Hepatocyte (in vitro differentiated cells): ENCODE results near the gene DNAJB11. TPM values are rescaled to one million over a fixed set of nuclear protein-coding genes. Genes with fewer than 3 reads are reported as not detected.

Source experiments
- DNase-seq: peaks from one replicate; pipeline ENCODE4 v3.0.0-alpha.2; 2016; ENCODE audit warnings: low spot score
- H2AFZ ChIP-seq: fragments of 200-600 bp; sonication (generic); 2 replicates; pipeline ENCODE4 v1.6.0; 2016; ENCODE audit warnings: antibody characterized with exemption, mild to moderate bottlenecking
- H3K27ac ChIP-seq: fragments of 200-600 bp; sonication (generic); 2 replicates; pipeline ENCODE4 v1.5.1; 2016; ENCODE audit warnings: mild to moderate bottlenecking
- H3K27me3 ChIP-seq: fragments of 200-600 bp; sonication (generic); 2 replicates; pipeline ENCODE4 v1.6.1; 2016
- H3K36me3 ChIP-seq: fragments of 200-600 bp; sonication (generic); replicated peaks from 2 replicates; pipeline ENCODE4 v1.5.1; 2016; ENCODE audit warnings: low read depth; ENCODE audit not compliant: insufficient read depth
- H3K4me1 ChIP-seq: fragments of 200-600 bp; sonication (generic); 2 replicates; pipeline ENCODE4 v1.5.1; 2016; ENCODE audit warnings: mild to moderate bottlenecking, moderate library complexity; ENCODE audit not compliant: insufficient read depth
- H3K4me2 ChIP-seq: fragments of 200-600 bp; sonication (generic); 2 replicates; pipeline ENCODE4 v1.6.0; 2016
- H3K4me3 ChIP-seq: fragments of 200-600 bp; sonication (generic); 2 replicates; pipeline ENCODE4 v1.5.1; 2016; ENCODE audit warnings: mild to moderate bottlenecking
- H3K79me2 ChIP-seq: fragments of 200-600 bp; sonication (generic); 2 replicates; pipeline ENCODE4 v1.6.0; 2017; ENCODE audit warnings: mild to moderate bottlenecking
- H3K9me2 ChIP-seq: fragments of 200-600 bp; sonication (generic); replicated peaks from 2 replicates; pipeline ENCODE4 v1.6.0; 2017; ENCODE audit warnings: mild to moderate bottlenecking; ENCODE audit not compliant: insufficient read depth
- H3K9me3 ChIP-seq: fragments of 200-600 bp; sonication (generic); 2 replicates; pipeline ENCODE4 v1.5.1; 2016; ENCODE audit warnings: low read depth, mild to moderate bottlenecking
- H4K20me1 ChIP-seq: fragments of 200-600 bp; sonication (generic); 2 replicates; pipeline ENCODE4 v1.6.0; 2016; ENCODE audit warnings: mild to moderate bottlenecking; ENCODE audit not compliant: insufficient read depth, poor library complexity, severe bottlenecking
- CTCF ChIP-seq: fragments of 200-600 bp; sonication (generic); IDR thresholded peaks from 2 replicates; pipeline ENCODE4 v1.5.1; 2016; ENCODE audit warnings: antibody characterized with exemption, mild to moderate bottlenecking; ENCODE audit not compliant: poor library complexity
- EZH2 ChIP-seq: fragments of 200-600 bp; sonication (generic); IDR thresholded peaks from 2 replicates; pipeline ENCODE4 v1.6.1; 2016; ENCODE audit warnings: antibody characterized with exemption, mild to moderate bottlenecking, borderline replicate concordance
- EZH2phosphoT487 ChIP-seq: fragments of 200-600 bp; sonication (generic); IDR thresholded peaks from one replicate; pipeline ENCODE4 v1.6.1; 2018; ENCODE audit warnings: antibody characterized with exemption, mild to moderate bottlenecking, low read depth, moderate library complexity; ENCODE audit not compliant: unreplicated experiment, severe bottlenecking
- WGBS: methylation state at CpG from one replicate; pipeline ENCODE4 v1.1.6; 2016; ENCODE audit warnings: low lambda C conversion rate; ENCODE audit errors: missing lambda C conversion rate; 5-methylcytosine and 5-hydroxymethylcytosine counted together
- polyA plus RNA-seq: library from polyadenylated mRNA; unstranded; fragments of >200 nt; fragmentation: Nextera tagmentation; extraction: Ambion mirVana; gene quantifications from 2 replicates; pipeline ENCODE4 v1.2.1, GENCODE V29; 2016
- total RNA-seq: library from RNA; depleted of rRNA; stranded (reverse); fragments of >200 nt; gene quantifications from 2 replicates; pipeline ENCODE4 v1.2.3, GENCODE V29; 2014

The DNAJB11 gene
- total and polyA plus RNA-seq, 2 experiments from 2014 or later, result 103 to 148 TPM

DNA sequence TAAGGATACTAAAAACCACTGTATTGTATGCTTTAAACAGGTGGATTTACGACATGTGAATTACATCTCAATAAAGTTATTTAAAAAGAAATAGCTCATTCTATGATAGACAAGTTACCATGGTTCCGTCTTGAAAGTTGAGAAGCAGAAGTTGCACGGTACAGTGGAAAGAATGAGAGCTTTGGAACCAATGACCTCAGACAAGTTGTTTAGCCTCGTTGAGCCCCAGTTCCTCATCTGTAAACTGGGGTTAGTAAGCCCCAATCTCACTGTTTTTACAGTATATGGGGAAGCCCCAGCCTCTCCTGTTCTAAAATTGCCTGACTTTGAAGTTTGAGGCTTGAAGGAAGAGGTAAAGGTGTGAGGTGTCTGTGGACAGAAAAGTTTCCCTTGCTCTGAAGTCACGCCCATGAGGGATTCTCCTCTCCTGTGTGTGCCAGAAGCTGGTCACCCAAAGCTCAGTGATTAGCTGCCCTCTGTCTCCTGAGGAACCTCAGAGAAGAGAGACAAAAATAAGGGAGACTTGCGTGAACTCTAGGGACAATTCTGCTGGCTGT is 36.3 kb upstream of the DNAJB11 start:
- H3K27me3 ChIP-seq, result no peaks in the 10 kb centered on the region
- no peaks in the 10 kb centered on the region for H3K79me2 ChIP-seq
- TF ChIP-seq CTCF, result no peak
- TF ChIP-seq EZH2, result no peak
- TF ChIP-seq EZH2phosphoT487, result no peak
- H3K9me3 ChIP-seq, result no peaks in the 10 kb centered on the region
- no peaks in the 10 kb centered on the region for H4K20me1 ChIP-seq
- 92% methylated on average over 6 of the region's 6 CpGs for WGBS
- no peaks in the 10 kb centered on the region for H3K36me3 ChIP-seq
- no peak overlapping the region for H3K4me3 ChIP-seq
- H2AFZ ChIP-seq, result no peak overlapping the region
- no peak overlapping the region for H3K27ac ChIP-seq
- DNase-seq, result no peak
- no peak overlapping the region for H3K4me2 ChIP-seq
- H3K9me2 ChIP-seq, result no peaks in the 10 kb centered on the region
- H3K4me1 ChIP-seq, result no peaks in the 10 kb centered on the region

DNA sequence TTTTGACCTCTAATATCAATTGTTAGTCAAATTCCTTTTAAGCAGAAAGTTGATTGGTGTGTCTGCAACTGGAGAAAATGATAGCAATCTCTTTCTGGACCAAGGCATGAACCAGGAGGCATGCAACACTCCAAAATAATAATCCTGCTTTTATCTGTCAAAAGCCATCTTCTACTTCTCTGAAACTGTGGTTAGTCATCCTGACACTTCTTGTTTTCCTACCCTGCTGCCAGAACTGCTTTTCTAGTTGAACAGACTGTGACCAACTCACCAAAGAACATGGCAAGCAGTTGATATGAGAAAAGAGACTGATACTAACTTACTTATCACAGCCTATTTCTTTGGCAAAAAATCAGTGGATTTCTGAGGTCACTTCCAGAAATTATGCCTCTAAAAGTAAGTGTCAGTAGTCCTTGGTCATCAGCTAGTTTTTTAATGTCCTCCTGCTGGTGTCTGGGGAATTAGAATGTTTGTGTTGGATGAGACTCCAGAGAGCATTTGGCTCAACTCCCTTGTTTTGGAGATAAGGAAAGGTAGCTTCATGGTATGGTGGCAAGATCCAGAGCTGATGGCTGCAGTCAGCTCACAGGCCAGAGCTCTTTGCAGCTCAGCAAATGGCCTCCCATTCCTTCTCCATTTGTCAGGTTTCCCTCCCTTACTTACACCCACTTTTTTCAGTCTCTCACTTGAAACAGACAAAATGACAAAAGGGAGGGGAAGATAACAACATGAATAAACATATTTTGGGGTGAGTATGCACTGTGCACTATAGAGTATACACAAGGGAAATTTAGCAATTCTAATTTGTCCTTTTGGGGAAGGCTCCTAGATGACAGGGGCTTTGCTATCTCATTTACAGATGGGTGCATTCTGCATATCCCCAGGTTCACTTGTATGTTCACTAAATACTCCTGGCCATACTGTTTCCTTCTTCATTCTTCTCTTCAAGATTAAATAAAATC is 33.4 kb upstream of the DNAJB11 start:
- H3K27ac ChIP-seq, result no peak overlapping the region
- H3K79me2 ChIP-seq, result no peaks in the 10 kb centered on the region
- H3K9me3 ChIP-seq, result no peaks in the 10 kb centered on the region
- no peak overlapping the region for H3K4me2 ChIP-seq
- no peaks in the 10 kb centered on the region for H4K20me1 ChIP-seq
- TF ChIP-seq CTCF, result no peak
- TF ChIP-seq EZH2phosphoT487, result no peak
- no peak for TF ChIP-seq EZH2
- H2AFZ ChIP-seq, result no peak overlapping the region
- H3K4me1 ChIP-seq, result no peaks in the 10 kb centered on the region
- H3K9me2 ChIP-seq, result no peaks in the 10 kb centered on the region
- H3K27me3 ChIP-seq, result no peaks in the 10 kb centered on the region
- H3K36me3 ChIP-seq, result no peaks in the 10 kb centered on the region
- DNase-seq, result no peak
- H3K4me3 ChIP-seq, result no peak overlapping the region

- TF ChIP-seq EZH2phosphoT487 (no peak), CTCF (no peak), EZH2 (no peak)
Observed at GRCh38 chr3:186538779-186539178, 31.7 kb upstream of the DNAJB11 start.

More at GRCh38 chr3:186538779-186539178, 31.7 kb upstream of the DNAJB11 start:
- Histone ChIP-seq H3K79me2 (no peaks in the 10 kb centered on the region), H3K4me1 (no peaks in the 10 kb centered on the region), H3K36me3 (no peaks in the 10 kb centered on the region), H2AFZ (no peak overlapping the region), H3K9me3 (no peaks in the 10 kb centered on the region), H3K27me3 (no peaks in the 10 kb centered on the region), H3K27ac (no peak overlapping the region), H3K9me2 (no peaks in the 10 kb centered on the region), H3K4me3 (no peak overlapping the region), H3K4me2 (no peak overlapping the region), H4K20me1 (no peaks in the 10 kb centered on the region)
- no peak for DNase-seq
- 96% methylated on average over 3 of the region's 3 CpGs for WGBS
